HepG2 (cell line): ENCODE data around the gene SLA2. TPM values are rescaled to one million over a fixed set of nuclear protein-coding genes. Genes with fewer than 3 reads are reported as not detected.

ENCODE experiments used
- AHR ChIP-seq: IDR thresholded peaks from 2 replicates; pipeline ENCODE4 v1.6.1; 2018; ENCODE audit warnings: missing genetic modification reagents, missing compliant biosample characterization
- ARHGAP35 ChIP-seq: sonication (generic); formaldehyde crosslinking; IDR thresholded peaks from 2 replicates; pipeline ENCODE4 v1.9.0; 2022; ENCODE audit warnings: mild to moderate bottlenecking, inconsistent platforms, moderate library complexity, missing genetic modification reagents, borderline replicate concordance
- CAMTA2 ChIP-seq: sonication (generic); formaldehyde crosslinking; IDR thresholded peaks from 2 replicates; pipeline ENCODE4 v1.4.0; 2020; ENCODE audit warnings: mild to moderate bottlenecking, missing genetic modification reagents, borderline replicate concordance
- HNRNPLL ChIP-seq: fragments of 200-400 bp; formaldehyde crosslinking; IDR thresholded peaks from 2 replicates; pipeline ENCODE4 v1.6.1; 2017; ENCODE audit warnings: mild to moderate bottlenecking, low read depth, low read length; ENCODE audit not compliant: poor library complexity, severe bottlenecking
- IKZF1 ChIP-seq: fragments of 450-650 bp; IDR thresholded peaks from 2 replicates; pipeline ENCODE4 v1.7.1; 2016
- JUN ChIP-seq: sonication (generic); formaldehyde crosslinking; IDR thresholded peaks from 2 replicates; pipeline ENCODE4 v1.4.0; 2020; ENCODE audit warnings: mild to moderate bottlenecking, missing genetic modification reagents
- MTA3 ChIP-seq: sonication (generic); formaldehyde crosslinking; IDR thresholded peaks from 2 replicates; pipeline ENCODE4 v1.4.0; 2020; ENCODE audit warnings: missing genetic modification reagents
- MXD4 ChIP-seq: IDR thresholded peaks from 2 replicates; pipeline ENCODE4 v1.6.1; 2016; ENCODE audit warnings: mild to moderate bottlenecking, missing biosample characterization, missing genetic modification reagents
- MYNN ChIP-seq: sonication (generic); formaldehyde crosslinking; IDR thresholded peaks from 2 replicates; pipeline ENCODE4 v1.4.0; 2020; ENCODE audit warnings: mild to moderate bottlenecking, low read depth, missing genetic modification reagents
- NCOR1 ChIP-seq: fragments of 200-600 bp; sonication (generic); IDR thresholded peaks from 2 replicates; pipeline ENCODE4 v1.7.0; 2017; ENCODE audit warnings: antibody characterized with exemption, low read length, borderline replicate concordance
- PHB2 ChIP-seq: fragments of 450-650 bp; IDR thresholded peaks from 2 replicates; pipeline ENCODE4 v1.6.1; 2018; ENCODE audit not compliant: partially characterized antibody
- PHF20 ChIP-seq: sonication (generic); formaldehyde crosslinking; IDR thresholded peaks from 2 replicates; pipeline ENCODE4 v1.5.0; 2020; ENCODE audit warnings: mild to moderate bottlenecking, missing genetic modification reagents
- SKI ChIP-seq: fragments of 450-650 bp; IDR thresholded peaks from one replicate; pipeline ENCODE4 v1.6.1; 2018; ENCODE audit warnings: mild to moderate bottlenecking; ENCODE audit not compliant: partially characterized antibody
- SMAD1 ChIP-seq: sonication (generic); formaldehyde crosslinking; IDR thresholded peaks from 2 replicates; pipeline ENCODE4 v1.4.0; 2020; ENCODE audit warnings: missing genetic modification reagents, low read depth, mild to moderate bottlenecking, borderline replicate concordance
- SMAD3 ChIP-seq: sonication (generic); formaldehyde crosslinking; IDR thresholded peaks from 2 replicates; pipeline ENCODE4 v1.4.0; 2020; ENCODE audit warnings: missing genetic modification reagents
- TBP ChIP-seq: sonication (generic); formaldehyde crosslinking; IDR thresholded peaks from 2 replicates; pipeline ENCODE4 v1.5.0; 2020; ENCODE audit warnings: missing genetic modification reagents
- ZFP90 ChIP-seq: sonication (generic); formaldehyde crosslinking; IDR thresholded peaks from 2 replicates; pipeline ENCODE4 v1.8.0; 2022; ENCODE audit warnings: missing genetic modification reagents, mild to moderate bottlenecking, inconsistent platforms, borderline replicate concordance
- ZNF10 ChIP-seq: sonication (generic); formaldehyde crosslinking; IDR thresholded peaks from 2 replicates; pipeline ENCODE4 v1.4.0; 2020; ENCODE audit warnings: mild to moderate bottlenecking, low read depth, missing genetic modification reagents, borderline replicate concordance
- ZNF225 ChIP-seq: sonication (generic); formaldehyde crosslinking; IDR thresholded peaks from 2 replicates; pipeline ENCODE4 v1.4.0; 2020; ENCODE audit warnings: mild to moderate bottlenecking, missing genetic modification reagents
- ZNF331 ChIP-seq: sonication (generic); formaldehyde crosslinking; IDR thresholded peaks from 2 replicates; pipeline ENCODE4 v1.4.0; 2020; ENCODE audit warnings: missing genetic modification reagents
- ZNF546 ChIP-seq: sonication (generic); formaldehyde crosslinking; conservative IDR thresholded peaks from 2 replicates; pipeline ENCODE4 v1.8.1; 2023; ENCODE audit warnings: mild to moderate bottlenecking, missing genetic modification reagents
- ZNF564 ChIP-seq: sonication (generic); formaldehyde crosslinking; IDR thresholded peaks from 2 replicates; pipeline ENCODE4 v1.8.1; 2023; ENCODE audit warnings: mild to moderate bottlenecking, missing genetic modification reagents
- ZNF614 ChIP-seq: IDR thresholded peaks from 2 replicates; pipeline ENCODE4 v1.6.1; 2018; ENCODE audit warnings: missing biosample characterization, missing genetic modification reagents, inconsistent platforms, borderline replicate concordance
- ZNF720 ChIP-seq: sonication (generic); formaldehyde crosslinking; IDR thresholded peaks from 2 replicates; pipeline ENCODE4 v1.4.0; 2020; ENCODE audit warnings: missing genetic modification reagents
- ZNF83 ChIP-seq: sonication (generic); formaldehyde crosslinking; IDR thresholded peaks from 2 replicates; pipeline ENCODE4 v1.4.0; 2020; ENCODE audit warnings: missing genetic modification reagents, mild to moderate bottlenecking, borderline replicate concordance
- polyA plus RNA-seq, 8 experiments: library from polyadenylated mRNA; depleted of rRNA in 3 of 8; stranded (reverse) in 7 of 8; unstranded in 1 of 8; fragments of >200 nt; fragmentation: Illumina TruSeq in 4 of 8; extraction: Trizol in 4 of 8; gene quantifications; 2 replicates each; pipeline versions ENCODE4 v1.2.1 to v1.2.3, GENCODE V29; 2011 to 2016; ENCODE audit warnings: low read depth in 4 of 8, missing spikeins in 1 of 8, mixed read lengths in 1 of 8; ENCODE audit not compliant: insufficient read depth in 1 of 8
- total RNA-seq, 5 experiments: library from RNA; depleted of rRNA; stranded (reverse); fragments of >200 nt; fragmentation: Illumina TruSeq; extraction: Trizol; gene quantifications; 2 replicates each; pipeline ENCODE4 v1.2.3, GENCODE V29; 2016; ENCODE audit warnings: low read depth in 1 of 5
- TF ChIP-seq, protein P1 (sequence below): sonication (generic); formaldehyde crosslinking; IDR thresholded peaks from 2 replicates; pipeline ENCODE4 v1.4.0; 2020; ENCODE audit warnings: missing genetic modification reagents
- TF ChIP-seq, protein P2 (sequence below): sonication (generic); formaldehyde crosslinking; IDR thresholded peaks from 2 replicates; pipeline ENCODE4 v1.5.0; 2020; ENCODE audit warnings: missing genetic modification reagents, mild to moderate bottlenecking, borderline replicate concordance
- TF ChIP-seq, protein P3 (sequence below): sonication (generic); formaldehyde crosslinking; IDR thresholded peaks from 2 replicates; pipeline ENCODE4 v1.8.0; 2023; ENCODE audit warnings: mild to moderate bottlenecking, missing genetic modification reagents
- TF ChIP-seq, protein P4 (sequence below): sonication (generic); formaldehyde crosslinking; IDR thresholded peaks from 2 replicates; pipeline ENCODE4 v1.5.0; 2020; ENCODE audit warnings: missing genetic modification reagents

Gene SLA2
- total and polyA plus RNA-seq, 2 of the 13 experiments (the other 11 are each of a cell fraction or from before 2014, with no cell fraction given): 1.6 to 3.6 TPM

DNA sequence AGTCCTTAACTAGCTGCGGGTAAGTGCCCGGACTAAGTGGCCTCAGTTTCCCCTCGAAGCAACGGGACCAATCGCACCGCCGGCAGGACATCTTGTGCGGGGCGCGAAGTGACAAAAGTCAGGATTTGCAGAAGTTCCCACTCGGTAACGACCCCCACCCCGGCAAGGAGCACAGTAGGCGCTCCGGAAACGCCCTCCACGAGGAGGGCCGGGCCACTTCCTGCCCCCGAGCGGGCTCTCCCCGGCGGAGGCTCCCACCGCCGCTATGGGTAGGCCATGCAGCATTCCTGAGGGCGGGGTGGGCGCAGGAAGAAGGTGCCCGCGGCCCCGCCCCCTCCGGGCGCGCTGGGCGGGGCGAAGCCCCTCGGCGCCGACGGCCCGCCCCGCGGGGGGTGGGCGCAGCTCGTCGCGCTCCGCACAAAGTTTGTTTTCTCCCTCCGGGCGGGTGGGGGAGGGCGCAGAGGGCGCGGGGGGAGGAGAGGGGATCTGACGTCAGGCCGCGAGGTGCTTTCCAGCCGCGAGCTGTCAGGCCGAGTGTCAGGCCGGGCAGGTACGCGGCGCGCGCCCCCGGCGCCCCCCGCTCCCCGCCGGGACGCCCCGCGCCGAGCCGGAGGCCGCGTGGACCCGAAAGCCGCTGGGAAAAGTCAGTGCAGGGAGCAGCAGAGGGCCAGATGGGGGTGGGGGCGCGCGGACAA lies 72.7 kb downstream of the SLA2 start, which contains the start of gene TGIF2 (continued):
- 0 out of 2 replicates have a peak, but pooled peaks have one; percentile 77 for TF ChIP-seq ZNF614 (CRISPR knock-in tag)
- peak; percentile 76 for TF ChIP-seq ZNF564 (CRISPR knock-in tag)
- TF ChIP-seq, protein P1, sequence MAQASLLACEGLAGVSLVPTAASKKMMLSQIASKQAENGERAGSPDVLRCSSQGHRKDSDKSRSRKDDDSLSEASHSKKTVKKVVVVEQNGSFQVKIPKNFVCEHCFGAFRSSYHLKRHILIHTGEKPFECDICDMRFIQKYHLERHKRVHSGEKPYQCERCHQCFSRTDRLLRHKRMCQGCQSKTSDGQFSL: peak; percentile 50; the same call in 1 of the 2 replicates
- TF ChIP-seq MTA3 (CRISPR knock-in tag): 0 out of 2 replicates have a peak, but pooled peaks have one; percentile 18
- no peak for TF ChIP-seq ZNF720 (CRISPR knock-in tag)
- TF ChIP-seq, protein P2, sequence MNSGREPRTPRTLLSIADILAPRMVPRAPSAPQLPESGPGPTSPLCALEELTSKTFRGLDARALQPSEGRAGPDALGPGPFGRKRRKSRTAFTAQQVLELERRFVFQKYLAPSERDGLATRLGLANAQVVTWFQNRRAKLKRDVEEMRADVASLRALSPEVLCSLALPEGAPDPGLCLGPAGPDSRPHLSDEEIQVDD (CRISPR knock-in tag): no peak
- no peak; the same call in 1 of the 2 replicates for TF ChIP-seq AHR (CRISPR knock-in tag)
- TF ChIP-seq SKI: peak; percentile 28
- TF ChIP-seq ZNF331: peak; percentile 59; the same call in 1 of the 2 replicates
- TF ChIP-seq PHB2: no peak
- 0 out of 2 replicates have a peak, but pooled peaks have one; percentile 56 for TF ChIP-seq ARHGAP35 (CRISPR knock-in tag)
- peak; percentile 80; the same call in 1 of the 2 replicates for TF ChIP-seq ZNF83 (CRISPR knock-in tag)
- TF ChIP-seq, protein P3, sequence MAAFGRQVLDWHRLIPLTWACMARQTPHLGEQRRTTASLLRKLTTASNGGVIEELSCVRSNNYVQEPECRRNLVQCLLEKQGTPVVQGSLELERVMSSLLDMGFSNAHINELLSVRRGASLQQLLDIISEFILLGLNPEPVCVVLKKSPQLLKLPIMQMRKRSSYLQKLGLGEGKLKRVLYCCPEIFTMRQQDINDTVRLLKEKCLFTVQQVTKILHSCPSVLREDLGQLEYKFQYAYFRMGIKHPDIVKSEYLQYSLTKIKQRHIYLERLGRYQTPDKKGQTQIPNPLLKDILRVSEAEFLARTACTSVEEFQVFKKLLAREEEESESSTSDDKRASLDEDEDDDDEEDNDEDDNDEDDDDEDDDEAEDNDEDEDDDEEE (CRISPR knock-in tag): peak; percentile 94; the same call in 1 of the 2 replicates
- no peak for TF ChIP-seq TBP (CRISPR knock-in tag)
- TF ChIP-seq, protein P4, sequence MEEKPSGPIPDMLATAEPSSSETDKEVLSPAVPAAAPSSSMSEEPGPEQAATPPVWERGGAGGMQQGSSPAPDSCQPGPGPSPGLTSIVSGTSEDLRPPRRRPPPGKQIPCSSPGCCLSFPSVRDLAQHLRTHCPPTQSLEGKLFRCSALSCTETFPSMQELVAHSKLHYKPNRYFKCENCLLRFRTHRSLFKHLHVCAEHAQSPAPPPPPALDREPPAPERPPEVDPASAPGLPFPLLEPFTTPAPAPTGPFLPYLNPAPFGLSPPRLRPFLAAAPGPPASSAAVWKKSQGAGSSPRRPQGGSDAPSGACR (CRISPR knock-in tag): no peak
- peak; percentile 38; the same call in 1 of the 2 replicates for TF ChIP-seq SMAD1 (CRISPR knock-in tag)
- peak; percentile 96; the same call in 1 of the 2 replicates for TF ChIP-seq ZNF225 (CRISPR knock-in tag)
- peak; percentile 85; the same call in 1 of the 2 replicates for TF ChIP-seq CAMTA2 (CRISPR knock-in tag)
- peak; percentile 22; the same call in 1 of the 2 replicates for TF ChIP-seq NCOR1
- TF ChIP-seq HNRNPLL: peak; percentile 68
- TF ChIP-seq PHF20 (CRISPR knock-in tag): peak; percentile 85
- TF ChIP-seq SMAD3 (CRISPR knock-in tag): no peak
- no peak; the same call in 1 of the 2 replicates for TF ChIP-seq MYNN (CRISPR knock-in tag)
- no peak for TF ChIP-seq IKZF1
- peak; percentile 65; the same call in 1 of the 2 replicates for TF ChIP-seq MXD4
- no peak; the same call in 1 of the 2 replicates for TF ChIP-seq ZNF546 (CRISPR knock-in tag)
- no peak for TF ChIP-seq JUN (CRISPR knock-in tag)
- TF ChIP-seq ZNF10: no peak
- no peak; the same call in none of the 2 replicates for TF ChIP-seq ZFP90 (CRISPR knock-in tag)
